IMR-90 (cell line): ENCODE measurements around the gene SNAP29. TPM values are rescaled to one million over a fixed set of nuclear protein-coding genes. Genes with fewer than 3 reads are reported as not detected.
A peak's percentile ranks its signal among the peaks of the same experiment; 100 is the strongest.

Source experiments
- ATAC-seq: fragments of 200-7000 bp; cut with Tn5 transposase; 2 replicates; pipeline ENCODE4 v1.9.1; 2020; ENCODE audit warnings: low read depth, mild to moderate bottlenecking, moderate library complexity
- BruUV-seq: library from RNA; stranded (reverse); fragments of 400-500 nt; replicated peaks from 2 replicates; lab custom pipeline; 2021; lab: Mats Ljungman, UMichigan
- CTCF ChIA-PET: fragments of 300-600 bp; formaldehyde crosslinking; extraction: SDS; loops from one replicate; lab custom pipeline; 2021; ENCODE audit warnings: antibody characterized with exemption; lab: Yijun Ruan, JAX
- POLR2A ChIA-PET: fragments of 300-600 bp; sonication (Branson Sonifier 250); formaldehyde crosslinking; loops from one replicate; lab custom pipeline; 2022; ENCODE audit warnings: antibody characterized with exemption; ENCODE audit not compliant: unreplicated experiment; lab: Charles Lee
- DNase-seq: peaks from one replicate; pipeline ENCODE4 v3.0.0; 2013
- H2AFZ ChIP-seq: replicated peaks from 2 replicates; pipeline ENCODE3; 2013; ENCODE audit warnings: low read length, mild to moderate bottlenecking; ENCODE audit not compliant: poor library complexity
- H2AK5ac ChIP-seq: 2 replicates; pipeline ENCODE4 v1.6.1; 2013; ENCODE audit warnings: low read depth, low read length, inconsistent platforms
- H2AK9ac ChIP-seq: replicated peaks from 2 replicates; pipeline ENCODE3; 2013; ENCODE audit warnings: mild to moderate bottlenecking, low read depth, low read length, moderate library complexity; ENCODE audit not compliant: poor library complexity
- H2BK120ac ChIP-seq: 2 replicates; pipeline ENCODE4 v1.6.1; 2013; ENCODE audit warnings: low read depth, low read length, inconsistent platforms
- H2BK15ac ChIP-seq: 3 replicates; pipeline ENCODE4 v1.6.1; 2013; ENCODE audit warnings: low read depth, low read length, inconsistent platforms
- H2BK20ac ChIP-seq: 2 replicates; pipeline ENCODE4 v1.6.1; 2013; ENCODE audit warnings: low read depth, mild to moderate bottlenecking, inconsistent platforms, low read length, moderate library complexity
- H2BK5ac ChIP-seq: 2 replicates; pipeline ENCODE4 v1.6.1; 2013; ENCODE audit warnings: mild to moderate bottlenecking, low read depth, low read length, inconsistent platforms; ENCODE audit not compliant: poor library complexity, severe bottlenecking
- H3K14ac ChIP-seq: replicated peaks from 2 replicates; pipeline ENCODE4 v1.6.1; 2013; ENCODE audit warnings: low read depth, low read length, inconsistent platforms
- H3K18ac ChIP-seq: 2 replicates; pipeline ENCODE4 v1.6.1; 2013; ENCODE audit warnings: low read depth, low read length, control low read depth
- H3K23ac ChIP-seq: 2 replicates; pipeline ENCODE4 v1.6.1; 2013; ENCODE audit warnings: low read depth, low read length, inconsistent platforms
- H3K27ac ChIP-seq: 2 replicates; pipeline ENCODE4 v1.5.1; 2013; ENCODE audit warnings: mild to moderate bottlenecking, control low read depth, low read length; ENCODE audit not compliant: insufficient read depth
- H3K27me3 ChIP-seq: 2 replicates; pipeline ENCODE4 v1.6.1; 2013; ENCODE audit warnings: low read length; ENCODE audit not compliant: control insufficient read depth, insufficient read depth
- H3K36me3 ChIP-seq: 2 replicates; pipeline ENCODE4 v1.6.1; 2013; ENCODE audit warnings: low read length, mixed read lengths; ENCODE audit not compliant: control insufficient read depth, insufficient read depth
- H3K4ac ChIP-seq: 2 replicates; pipeline ENCODE4 v1.6.1; 2013; ENCODE audit warnings: low read depth, low read length, inconsistent platforms
- H3K4me1 ChIP-seq: 2 replicates; pipeline ENCODE4 v1.6.1; 2013; ENCODE audit warnings: low read length, mixed read lengths; ENCODE audit not compliant: control insufficient read depth, insufficient read depth
- H3K4me2 ChIP-seq: 2 replicates; pipeline ENCODE4 v1.6.1; 2013; ENCODE audit warnings: low read depth, mild to moderate bottlenecking, control low read depth, low read length, moderate library complexity
- H3K4me3 ChIP-seq: 2 replicates; pipeline ENCODE4 v1.5.1; 2013; ENCODE audit warnings: low read depth, mild to moderate bottlenecking, control low read depth, low read length, moderate library complexity; ENCODE audit not compliant: insufficient read depth
- H3K56ac ChIP-seq: 2 replicates; pipeline ENCODE4 v1.6.1; 2013; ENCODE audit warnings: low read length, inconsistent platforms; ENCODE audit not compliant: insufficient read depth; ENCODE audit errors: extremely low read depth
- H3K79me1 ChIP-seq, 2 experiments: 2 replicates each; pipeline ENCODE4 v1.6.1; 2013; ENCODE audit warnings: low read length in 2 of 2, inconsistent platforms in 1 of 2, low read depth in 1 of 2
- H3K9ac ChIP-seq: 2 replicates; pipeline ENCODE4 v1.6.1; 2013; ENCODE audit warnings: low read depth, low read length, control low read depth
- H3K9me1 ChIP-seq: 2 replicates; pipeline ENCODE4 v1.6.1; 2013; ENCODE audit warnings: low read length, inconsistent platforms; ENCODE audit not compliant: insufficient read depth
- H3K9me3 ChIP-seq: 2 replicates; pipeline ENCODE4 v1.6.1; 2013; ENCODE audit warnings: low read length; ENCODE audit not compliant: control insufficient read depth, insufficient read depth
- H4K20me1 ChIP-seq: 2 replicates; pipeline ENCODE4 v1.6.1; 2013; ENCODE audit warnings: low read length, inconsistent platforms; ENCODE audit not compliant: insufficient read depth
- H4K5ac ChIP-seq: 2 replicates; pipeline ENCODE4 v1.6.1; 2013; ENCODE audit warnings: mild to moderate bottlenecking, low read depth, low read length, control low read depth
- H4K8ac ChIP-seq, 2 experiments: 2 replicates each; pipeline ENCODE4 v1.6.1; 2013; ENCODE audit warnings: low read depth in 2 of 2, low read length in 2 of 2, control low read depth in 1 of 2, inconsistent platforms in 1 of 2
- H4K91ac ChIP-seq: 2 replicates; pipeline ENCODE4 v1.6.1; 2013; ENCODE audit warnings: low read depth, low read length, inconsistent platforms; ENCODE audit not compliant: insufficient read depth
- CEBPB ChIP-seq: IDR thresholded peaks from 2 replicates; pipeline ENCODE4 v1.6.1; 2012; ENCODE audit warnings: low read depth, low read length, improper control_type of control experiment
- MAZ ChIP-seq: IDR thresholded peaks from 2 replicates; pipeline ENCODE4 v1.6.1; 2012; ENCODE audit warnings: low read depth, mild to moderate bottlenecking, low read length, improper control_type of control experiment, moderate library complexity, borderline replicate concordance
- MXI1 ChIP-seq: IDR thresholded peaks from 2 replicates; pipeline ENCODE4 v1.6.1; 2012; ENCODE audit warnings: low read depth, mild to moderate bottlenecking, low read length, moderate library complexity, borderline replicate concordance
- USF2 ChIP-seq: fragments of 150-350 bp; IDR thresholded peaks from 2 replicates; pipeline ENCODE4 v1.6.1; 2017; ENCODE audit warnings: mild to moderate bottlenecking, antibody characterized with exemption, low read length, low read depth
- WGBS, 2 experiments: methylation state at CpG; one replicate each; pipeline versions ENCODE4 v1.1.5 to v1.1.7; 2013; ENCODE audit warnings: missing lambda C conversion rate in 2 of 2; ENCODE audit not compliant: insufficient read length in 1 of 2; ENCODE audit errors: extremely low coverage in 2 of 2; 5-methylcytosine and 5-hydroxymethylcytosine counted together
- dilution Hi-C: fragments of 300-500 bp; cut with HindIII; formaldehyde crosslinking; loops from one replicate; pipeline ENCODE4 v1.14.3; 2018; ENCODE audit warnings: low sequenced_read_pairs; ENCODE audit not compliant: unreplicated experiment
- in situ Hi-C: fragments of 300-500 bp; cut with MboI; formaldehyde crosslinking; loops from 3 replicates; pipeline ENCODE4 v1.14.3; 2019; ENCODE audit warnings: low sequenced_read_pairs, inconsistent platforms, mixed read lengths
- intact Hi-C: fragments of 100-400 bp; cut with micrococcal nuclease; formaldehyde crosslinking; loops from 2 replicates; pipeline ENCODE4 v1.10.0; 2022
- polyA plus RNA-seq, 3 experiments: library from polyadenylated mRNA; depleted of rRNA; stranded (reverse); fragments of >200 nt; gene quantifications; 2 replicates each; pipeline ENCODE4 v1.2.3, GENCODE V29; 2012; ENCODE audit warnings: low replicate concordance in 1 of 3
- total RNA-seq: library from RNA; depleted of rRNA; stranded (reverse); fragments of >200 nt; gene quantifications from 2 replicates; pipeline ENCODE4 v1.2.3, GENCODE V29; 2012

SNAP29 gene
- total and polyA plus RNA-seq, 2 of the 4 experiments (the other 2 are of a cell fraction) = 10.6 to 29.5 TPM

GRCh38 chr22:20857838-20858614 lies 781 bp upstream of the SNAP29 start:
- intact Hi-C loops = no loop called here
- Histone ChIP-seq H3K9ac (peak overlapping the region; percentile 71), H3K4me1 (peaks cover 9% of the 10 kb centered on the region), H3K14ac (peak overlapping the region; percentile 76), H2AK9ac (peak overlapping the region; percentile 65), H3K4me2 (peak overlapping the region; percentile 88), H4K8ac (peak overlapping the region in 1 of 2 experiments; percentile 44; a peak in 2 of 4 replicates), H4K91ac (peak overlapping the region; percentile 29; the same call in 1 of the 2 replicates), H3K56ac (no peak overlapping the region; the same call in 1 of the 2 replicates), H3K4ac (peak overlapping the region; percentile 55), H2AFZ (peak overlapping the region; percentile 99), H2BK15ac (no peak overlapping the region), H3K9me1 (peaks cover 22% of the 10 kb centered on the region), H2BK20ac (0 out of 2 replicates have a peak overlapping the region, but pooled peaks have one; percentile 1), H3K27me3 (no peaks in the 10 kb centered on the region), H2BK5ac (peak overlapping the region; percentile 65), H3K18ac (peak overlapping the region; percentile 4), H4K5ac (peak overlapping the region; percentile 33), H3K79me1 (peaks cover 24 to 77% of the 10 kb centered on the region in 2 experiments), H3K4me3 (peak overlapping the region; percentile 81), H4K20me1 (peaks cover 48% of the 10 kb centered on the region), H3K9me3 (no peaks in the 10 kb centered on the region), H2BK120ac (peak overlapping the region; percentile 1; the same call in 1 of the 2 replicates), H3K36me3 (peaks cover 5% of the 10 kb centered on the region; the same call in 1 of the 2 replicates), H3K27ac (peak overlapping the region; percentile 72), H2AK5ac (peak overlapping the region; percentile 30; the same call in 1 of the 2 replicates), H3K23ac (peak overlapping the region; percentile 96)
- 0% methylated on average over 8 of the region's 38 CpGs; no CpG with 5 or more reads in 1 of the 2 experiments for WGBS, 2 experiments
- CTCF ChIA-PET = interaction anchor here (1.1 kb wide), 1 partner anchor 54 kb away, joined by 5 read pairs; no protein-coding TSS in a partner anchor
- dilution Hi-C loops = no loop called here
- TF ChIP-seq MXI1 (no peak), CEBPB (no peak), MAZ (peak; percentile 90), USF2 (no peak)
- in situ Hi-C loops = no loop called here
- POLR2A ChIA-PET = no interaction called here
- peak; percentile 82 for ATAC-seq
- TSS peak; percentile 18 for BruUV-seq
- DNase-seq = peak; percentile 85
